Gastroesophageal sphincter (tissue), 4 donors: ENCODE results near the gene CLASP1. TPM values are rescaled to one million over a fixed set of nuclear protein-coding genes. Genes with fewer than 3 reads are reported as not detected.

Source experiments
- ATAC-seq: fragments of 150-250 bp; one replicate; pipeline ENCODE4 v1.9.1; 2016; ENCODE audit warnings: mild to moderate bottlenecking, moderate library complexity
- H3K27ac ChIP-seq, 4 donors: fragments of 200-600 bp; sonication (generic) in 3 of 4; 1 replicate in 3 of 4; 2 replicates in 1 of 4; pipeline ENCODE4 v1.5.1; 2016 to 2019
- H3K27me3 ChIP-seq: fragments of 200-600 bp; sonication (generic); one replicate; pipeline ENCODE4 v1.5.1; 2019
- H3K36me3 ChIP-seq, 2 donors: fragments of 200-600 bp; sonication (generic); one replicate each; pipeline ENCODE4 v1.5.1; 2019; ENCODE audit warnings: control low read depth in 1 of 2
- H3K4me1 ChIP-seq, 3 donors: fragments of 200-600 bp; sonication (generic); 1 replicate in 2 of 3; 2 replicates in 1 of 3; pipeline ENCODE4 v1.5.1; 2016 to 2019; ENCODE audit warnings: control low read depth in 2 of 3
- H3K4me3 ChIP-seq, 2 donors: fragments of 200-600 bp; sonication (generic); one replicate each; pipeline ENCODE4 v1.5.1; 2019; ENCODE audit warnings: mild to moderate bottlenecking in 1 of 2, moderate library complexity in 1 of 2
- H3K9me3 ChIP-seq, 3 donors: fragments of 200-600 bp; sonication (generic); one replicate each; pipeline ENCODE4 v1.5.1; 2017 to 2019; ENCODE audit warnings: control low read depth in 2 of 3
- CTCF ChIP-seq, 4 experiments: fragments of 200-600 bp in 2 of 4; fragments of 450-650 bp in 2 of 4; sonication (generic) in 1 of 4; IDR thresholded peaks; one replicate each; pipeline ENCODE4 v1.5.1; 2017 to 2019; ENCODE audit warnings: antibody characterized with exemption in 4 of 4, mild to moderate bottlenecking in 2 of 4, moderate library complexity in 2 of 4
- EP300 ChIP-seq: sonication (generic); formaldehyde crosslinking; IDR thresholded peaks from one replicate; pipeline ENCODE4 v1.6.1; 2017; ENCODE audit warnings: antibody characterized with exemption, mild to moderate bottlenecking
- POLR2A ChIP-seq, 2 donors: fragments of 450-650 bp; IDR thresholded peaks; one replicate each; pipeline ENCODE4 v1.6.1; 2017; ENCODE audit warnings: antibody characterized with exemption in 2 of 2, mild to moderate bottlenecking in 2 of 2, moderate library complexity in 1 of 2
- POLR2AphosphoS5 ChIP-seq: sonication (generic); formaldehyde crosslinking; IDR thresholded peaks from one replicate; pipeline ENCODE4 v1.6.1; 2017; ENCODE audit warnings: antibody characterized with exemption
- WGBS, 2 donors: methylation state at CpG; one replicate each; pipeline ENCODE4 v1.1.5; 2018; ENCODE audit warnings: low coverage in 1 of 2; 5-methylcytosine and 5-hydroxymethylcytosine counted together
- total RNA-seq, 4 donors: library from RNA; depleted of rRNA; stranded (reverse); fragments of >200 nt; gene quantifications; one replicate each; pipeline ENCODE4 v1.1.0, GENCODE V29; 2016

The CLASP1 gene
- total RNA-seq, 4 donors from 2014 or later = 72.0 to 108 (median 84.7) TPM

- ATAC-seq = no peak
- no peaks in the 10 kb centered on the region for H3K36me3 ChIP-seq
- TF ChIP-seq POLR2A (IDR thresholded peaks at IDR 0.05) (no peak), EP300 (no peak), POLR2AphosphoS5 (no peak), CTCF (IDR thresholded peaks at IDR 0.05) (no peak)
- peaks cover 0 to 4% (median 0%) of the 10 kb centered on the region in 3 donors for H3K4me1 ChIP-seq
- H3K9me3 ChIP-seq = no peaks in the 10 kb centered on the region
- H3K4me3 ChIP-seq = no peak overlapping the region
- no peak overlapping the region for H3K27ac ChIP-seq
- no peaks in the 10 kb centered on the region for H3K27me3 ChIP-seq
These were observed 20.9 kb upstream of the CLASP1 start for GRCh38 chr2:121670181-121670580.

GRCh38 chr2:121667618-121668017 lies 18.4 kb upstream of the CLASP1 start:
- no peak overlapping the region for H3K27ac ChIP-seq
- TF ChIP-seq POLR2AphosphoS5 (no peak), POLR2A (IDR thresholded peaks at IDR 0.05) (no peak), EP300 (no peak), CTCF (IDR thresholded peaks at IDR 0.05) (no peak)
- peaks cover 0 to 11% (median 0%) of the 10 kb centered on the region in 3 donors for H3K4me1 ChIP-seq
- no peaks in the 10 kb centered on the region for H3K36me3 ChIP-seq
- 60 to 100% methylated on average over 1 of the region's 1 CpG for WGBS, 2 donors
- H3K4me3 ChIP-seq = no peak overlapping the region
- H3K9me3 ChIP-seq = no peaks in the 10 kb centered on the region
- no peaks in the 10 kb centered on the region for H3K27me3 ChIP-seq
- ATAC-seq = no peak

DNA sequence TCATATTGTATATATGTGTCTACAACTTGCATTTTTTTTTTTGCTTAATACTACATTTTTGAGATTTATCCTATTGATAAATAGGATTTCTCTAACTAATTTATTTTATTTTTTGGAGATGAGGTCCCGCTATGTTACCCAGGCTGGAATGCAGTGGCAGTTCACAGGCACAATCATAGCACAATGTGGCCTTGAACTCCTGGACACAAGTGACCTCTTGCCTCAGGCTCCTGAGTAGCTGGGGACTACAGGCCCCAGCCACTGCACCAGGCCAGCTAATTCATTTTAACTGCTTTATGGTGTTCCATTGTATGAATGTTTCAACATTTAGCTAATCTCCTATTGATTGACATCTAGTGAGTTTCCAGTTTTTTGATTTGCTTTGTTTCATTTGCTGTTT lies 16.8 kb upstream of the CLASP1 start:
- no peak for ATAC-seq
- 67 to 100% methylated on average over 1 of the region's 1 CpG for WGBS, 2 donors
- Histone ChIP-seq H3K4me1 (peaks cover 0 to 11% (median 0%) of the 10 kb centered on the region in 3 donors), H3K4me3 (no peak overlapping the region), H3K36me3 (no peaks in the 10 kb centered on the region), H3K27ac (no peak overlapping the region), H3K27me3 (no peaks in the 10 kb centered on the region), H3K9me3 (no peaks in the 10 kb centered on the region)
- TF ChIP-seq POLR2AphosphoS5 (no peak), CTCF (IDR thresholded peaks at IDR 0.05) (no peak), POLR2A (IDR thresholded peaks at IDR 0.05) (no peak), EP300 (no peak)

GRCh38 chr2:121665504-121665903 lies 16.2 kb upstream of the CLASP1 start:
- WGBS, 2 donors = 63 to 71% methylated on average over 2 to 3 of the region's 3 CpGs

DNA sequence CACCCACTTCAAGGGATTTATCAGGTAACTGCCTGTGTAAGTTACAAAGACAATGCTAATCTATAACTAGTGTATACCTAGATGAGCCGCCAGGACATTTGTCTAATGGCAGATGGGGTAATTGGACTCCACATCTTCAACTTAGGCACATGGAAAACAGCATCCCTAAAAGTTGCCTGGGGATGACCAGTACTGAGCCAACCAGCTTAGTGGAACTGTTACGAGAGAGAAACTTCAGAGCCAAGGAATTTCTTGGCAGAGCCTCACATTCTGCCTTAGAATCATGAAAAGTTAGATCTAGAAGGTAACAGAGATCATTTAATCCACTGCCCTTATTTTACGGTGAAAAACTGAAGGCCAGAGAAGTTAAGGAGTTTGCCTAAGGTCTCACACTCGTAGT lies 15.5 kb upstream of the CLASP1 start:
- WGBS, 2 donors = 50 to 53% methylated on average over 3 to 4 of the region's 4 CpGs
- Histone ChIP-seq H3K9me3 (no peaks in the 10 kb centered on the region), H3K27me3 (no peaks in the 10 kb centered on the region), H3K4me1 (peaks cover 0 to 11% (median 0%) of the 10 kb centered on the region in 3 donors), H3K27ac (no peak overlapping the region), H3K4me3 (no peak overlapping the region), H3K36me3 (no peaks in the 10 kb centered on the region)
- TF ChIP-seq POLR2AphosphoS5 (peak; percentile 9), POLR2A (IDR thresholded peaks at IDR 0.05) (no peak), EP300 (no peak)
- no peak for ATAC-seq

More at GRCh38 chr2:121665504-121665903, 16.2 kb upstream of the CLASP1 start:
- Histone ChIP-seq H3K4me1 (peaks cover 0 to 11% (median 0%) of the 10 kb centered on the region in 3 donors), H3K4me3 (no peak overlapping the region), H3K27ac (no peak overlapping the region), H3K36me3 (no peaks in the 10 kb centered on the region), H3K9me3 (no peaks in the 10 kb centered on the region), H3K27me3 (no peaks in the 10 kb centered on the region)
- no peak for ATAC-seq
- no peak for TF ChIP-seq POLR2A (IDR thresholded peaks at IDR 0.05)

DNA sequence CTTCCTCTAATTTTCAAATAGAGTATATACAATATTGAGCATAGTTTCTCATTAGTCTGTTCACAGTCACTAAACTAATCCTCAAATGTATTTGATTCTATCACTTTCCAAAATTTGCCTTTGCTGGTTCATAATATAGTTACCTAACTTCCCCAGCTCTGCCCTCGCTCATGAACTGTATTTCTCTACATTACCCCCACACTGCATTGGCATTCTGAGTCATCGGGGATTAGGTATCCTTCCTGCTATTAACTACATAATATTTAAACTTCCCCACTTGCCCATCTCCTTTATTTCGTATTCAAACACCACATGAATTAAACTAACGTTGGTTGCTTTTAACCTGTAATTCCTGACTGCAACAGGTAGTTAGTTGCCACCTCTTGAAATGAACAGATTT lies 14.8 kb upstream of the CLASP1 start:
- ATAC-seq = no peak
- no peaks in the 10 kb centered on the region for H3K9me3 ChIP-seq
- no peaks in the 10 kb centered on the region for H3K36me3 ChIP-seq
- 82 to 86% methylated on average over 4 of the region's 4 CpGs for WGBS, 2 donors
- TF ChIP-seq EP300 (no peak), POLR2AphosphoS5 (no peak), POLR2A (IDR thresholded peaks at IDR 0.05) (no peak), CTCF (IDR thresholded peaks at IDR 0.05) (no peak)
- H3K4me3 ChIP-seq = no peak overlapping the region
- no peaks in the 10 kb centered on the region for H3K27me3 ChIP-seq
- no peak overlapping the region for H3K27ac ChIP-seq
- peaks cover 0 to 11% (median 0%) of the 10 kb centered on the region in 3 donors for H3K4me1 ChIP-seq
